HG03432 (cell line): ENCODE results near the gene MAP6D1.
"Not testable (repeated sequence)": the region's sequence is repeated elsewhere in the genome, so short reads cannot be mapped to it uniquely, and the experiment has no call there.

Experiments
- ATAC-seq: cut with Tn5 transposase; IDR thresholded peaks from one replicate; pipeline ENCODE4 v1.9.1; 2021; ENCODE audit warnings: mild to moderate bottlenecking, moderate library complexity; ENCODE audit not compliant: unreplicated experiment

MAP6D1 gene

DNA sequence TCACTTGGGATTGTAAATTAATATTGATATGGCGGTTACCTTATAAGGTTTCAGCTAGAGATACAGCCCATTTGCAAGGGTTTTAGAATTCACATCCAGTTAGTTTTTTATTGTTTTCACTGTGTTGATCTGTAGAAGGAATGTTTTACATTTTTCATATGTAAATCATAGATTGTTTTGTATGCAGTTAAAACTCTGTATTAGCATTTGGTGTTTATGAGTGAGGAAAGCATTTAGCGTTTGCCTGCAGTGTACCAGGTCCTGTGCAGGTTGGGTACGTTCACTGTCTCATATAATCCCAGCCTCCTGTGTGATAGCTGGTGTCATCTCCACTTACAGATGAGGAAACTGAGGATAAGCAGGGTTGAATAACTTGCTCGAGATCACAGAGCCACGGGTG is 23.8 kb downstream of the MAP6D1 start:
- ATAC-seq = no peak

DNA sequence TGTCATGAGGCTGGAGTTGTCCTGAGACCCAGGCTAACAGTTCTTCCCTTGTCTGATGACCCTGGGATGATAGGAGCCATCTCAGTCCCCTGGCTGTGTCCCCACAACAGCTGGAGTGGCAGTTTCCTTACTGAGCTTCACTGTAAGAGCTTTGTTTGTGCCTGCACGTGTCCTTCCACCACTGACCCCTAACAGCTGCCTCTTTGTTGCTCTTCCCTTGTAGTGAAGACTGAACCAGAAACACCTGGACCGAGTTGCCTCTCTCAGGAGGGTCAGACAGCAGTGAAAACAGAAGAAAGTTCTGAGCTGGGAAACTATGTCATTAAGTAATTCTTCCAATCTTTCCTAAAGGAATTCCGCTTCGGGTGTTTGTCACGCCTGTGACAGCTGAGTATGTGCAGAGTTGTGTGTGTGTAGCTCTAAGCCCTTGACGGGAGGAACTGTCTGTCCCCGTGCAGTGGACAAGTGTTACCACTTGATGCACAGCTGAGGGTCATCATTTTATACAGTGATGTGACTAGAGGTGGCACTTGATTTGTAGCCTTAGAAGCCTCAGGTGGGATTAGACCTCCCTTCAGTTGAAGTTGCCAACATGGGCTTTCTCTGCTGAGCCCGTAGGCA is 25.0 kb downstream of the MAP6D1 start:
- ATAC-seq = no peak

- no peak for ATAC-seq
These were observed 25.9 kb downstream of the MAP6D1 start for GRCh38 chr3:183799461-183799860.

- ATAC-seq = no peak
These were observed 27.4 kb downstream of the MAP6D1 start for GRCh38 chr3:183797996-183798395.

DNA sequence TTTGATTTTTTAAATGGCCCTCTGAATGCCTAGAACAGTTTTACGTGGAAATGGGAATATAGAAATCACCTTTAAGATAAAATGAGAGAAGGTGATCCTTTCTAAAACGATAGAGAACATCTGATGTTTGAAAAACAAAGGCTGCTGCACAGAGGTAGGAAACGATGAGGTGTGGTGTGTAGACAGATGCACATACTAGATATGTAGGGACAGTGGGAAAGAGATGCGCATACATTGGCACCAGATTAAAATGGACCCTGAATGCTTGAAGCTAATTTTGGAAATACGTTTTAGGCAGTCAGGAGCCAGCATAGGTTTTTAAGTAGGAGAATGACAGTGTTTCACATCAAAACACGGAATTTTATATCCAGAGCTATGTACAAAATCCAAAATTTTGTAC is 29.0 kb downstream of the MAP6D1 start:
- no peak for ATAC-seq

DNA sequence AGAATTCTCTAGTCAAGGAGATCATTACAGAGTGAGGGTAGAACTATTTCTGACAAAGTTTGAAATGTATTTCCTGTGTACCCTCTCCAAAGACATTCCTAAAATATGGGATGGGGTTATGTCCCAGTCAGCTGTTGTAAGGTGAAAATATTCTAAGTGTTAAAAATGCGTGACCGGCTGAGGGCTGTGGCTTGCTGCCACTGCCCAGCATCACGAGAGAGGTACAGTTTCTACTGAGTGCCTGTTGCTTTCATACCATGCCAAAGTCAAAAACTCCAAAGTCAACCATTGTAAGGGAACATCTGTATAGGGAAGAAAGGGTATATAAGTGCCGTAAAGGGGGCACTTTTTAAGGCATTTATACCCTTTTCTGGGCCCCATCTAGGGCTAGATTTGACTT is 30.9 kb downstream of the MAP6D1 start:
- no peak for ATAC-seq

- no peak for ATAC-seq
These were observed 32.4 kb downstream of the MAP6D1 start for GRCh38 chr3:183792976-183793375.

- no peak for ATAC-seq
These were observed 34.7 kb downstream of the MAP6D1 start for GRCh38 chr3:183790700-183791099.

DNA sequence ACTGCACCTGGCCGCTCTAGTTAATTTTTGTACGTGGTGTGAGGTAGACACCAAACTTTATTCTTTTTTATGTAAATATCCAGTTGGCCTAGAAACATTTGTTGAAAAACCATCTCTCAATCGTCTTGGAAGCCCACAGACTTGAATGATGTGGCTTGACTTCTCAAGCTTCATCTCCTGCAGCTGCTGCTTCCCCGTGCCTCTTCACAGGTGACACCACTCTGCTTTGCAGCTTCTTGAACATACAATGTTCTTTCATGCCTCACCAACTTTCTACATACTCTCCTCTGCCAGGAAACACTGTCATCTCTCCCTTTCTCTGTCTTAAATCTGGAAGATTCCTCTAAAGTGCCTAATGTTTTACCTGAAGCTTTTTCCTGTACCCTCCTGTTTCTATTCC is 35.6 kb downstream of the MAP6D1 start:
- no peak for ATAC-seq

GRCh38 chr3:183784503-183784902 is 40.9 kb downstream of the MAP6D1 start:
- not testable (repeated sequence) for ATAC-seq

- ATAC-seq = no peak
These were observed 42.7 kb downstream of the MAP6D1 start for GRCh38 chr3:183782576-183783276.

- no peak for ATAC-seq
These were observed 44.1 kb downstream of the MAP6D1 start for GRCh38 chr3:183781246-183781645.

GRCh38 chr3:183779896-183780465 is 45.4 kb downstream of the MAP6D1 start:
- ATAC-seq = no peak

DNA sequence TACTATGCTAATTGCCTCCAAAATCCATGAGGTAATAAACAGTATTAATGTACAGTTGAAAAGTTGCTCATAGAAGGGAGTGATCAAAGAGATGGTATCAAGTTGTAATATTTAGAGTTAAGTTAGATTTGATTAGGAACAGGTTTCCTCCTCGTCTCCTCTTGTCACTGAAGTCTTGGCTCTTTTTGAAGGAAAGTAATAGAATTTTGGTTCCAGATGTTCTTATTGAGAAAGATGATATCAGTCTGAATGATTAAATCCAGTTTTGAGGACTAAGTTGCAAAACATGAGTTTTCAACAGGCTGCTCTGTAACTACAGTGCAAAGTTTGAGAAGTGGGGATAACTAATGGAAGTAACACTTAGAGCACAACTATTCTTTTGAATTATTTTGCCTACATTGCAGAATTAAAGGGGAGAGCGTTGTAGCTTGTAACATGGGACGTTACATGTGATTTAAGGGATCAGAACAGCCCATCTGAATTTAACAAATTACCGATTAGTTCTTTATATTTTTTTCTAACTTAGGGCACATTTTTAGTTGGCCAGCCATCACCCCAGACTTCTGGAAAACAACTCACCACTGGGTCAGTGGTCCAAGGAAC is 48.3 kb downstream of the MAP6D1 start:
- no peak for ATAC-seq

DNA sequence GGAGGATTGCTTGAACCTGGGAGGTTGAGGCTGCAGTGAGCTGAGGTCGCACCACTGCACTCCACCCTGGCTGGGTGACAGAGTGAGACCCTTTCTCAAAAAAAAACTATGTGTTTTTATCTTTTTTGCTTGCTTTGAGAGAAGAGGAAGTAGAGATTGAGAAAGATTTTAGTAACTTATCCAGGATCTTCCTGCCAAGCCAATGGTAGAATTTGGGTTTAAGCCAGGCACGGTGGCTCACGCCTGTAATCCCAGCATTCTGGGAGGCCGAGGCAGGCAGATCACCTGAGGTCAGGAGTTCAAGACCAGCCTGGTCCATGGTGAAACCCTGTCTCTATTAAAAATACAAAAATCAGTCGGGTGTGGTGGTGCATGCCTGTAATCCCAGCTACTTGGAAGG is 48.9 kb downstream of the MAP6D1 start:
- not testable (repeated sequence) for ATAC-seq

DNA sequence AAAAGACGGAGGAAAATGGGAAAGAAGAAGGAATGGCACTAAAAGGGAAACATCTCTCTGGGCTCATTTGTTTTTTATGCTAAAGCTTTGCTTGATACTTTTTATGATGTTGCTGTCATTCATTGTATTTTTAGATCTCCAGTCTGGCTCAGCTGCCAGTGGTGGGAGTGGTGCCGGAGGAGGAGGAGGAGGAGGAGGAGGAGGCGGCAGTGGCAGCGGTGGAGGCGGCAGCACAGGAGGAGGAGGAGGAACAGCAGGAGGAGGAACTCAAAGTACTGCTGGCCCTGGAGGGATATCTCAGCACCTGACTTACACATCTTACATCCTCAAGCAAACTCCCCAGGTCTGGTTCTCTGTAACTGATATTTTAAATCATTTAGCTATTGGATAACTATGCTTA is 49.6 kb downstream of the MAP6D1 start:
- no peak for ATAC-seq

DNA sequence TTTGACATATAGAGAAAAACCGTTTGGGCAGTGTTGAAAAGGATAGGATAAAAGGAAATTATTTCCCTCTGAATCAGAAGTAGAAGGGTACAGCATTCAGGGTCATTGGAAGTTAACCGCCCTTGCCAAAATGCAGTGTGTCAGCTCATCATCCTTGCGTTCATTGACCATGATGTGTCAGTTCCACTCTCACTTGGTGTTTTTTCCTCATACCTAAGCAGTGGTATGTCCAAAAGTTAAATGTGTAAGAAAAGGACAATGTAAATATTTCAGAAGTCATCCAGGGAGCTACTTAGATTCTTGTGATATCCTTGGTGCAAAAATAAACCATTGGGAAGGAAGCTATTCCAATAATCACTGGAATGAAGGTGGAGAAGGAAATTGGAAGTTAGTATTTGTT is 50.7 kb downstream of the MAP6D1 start:
- no peak for ATAC-seq

DNA sequence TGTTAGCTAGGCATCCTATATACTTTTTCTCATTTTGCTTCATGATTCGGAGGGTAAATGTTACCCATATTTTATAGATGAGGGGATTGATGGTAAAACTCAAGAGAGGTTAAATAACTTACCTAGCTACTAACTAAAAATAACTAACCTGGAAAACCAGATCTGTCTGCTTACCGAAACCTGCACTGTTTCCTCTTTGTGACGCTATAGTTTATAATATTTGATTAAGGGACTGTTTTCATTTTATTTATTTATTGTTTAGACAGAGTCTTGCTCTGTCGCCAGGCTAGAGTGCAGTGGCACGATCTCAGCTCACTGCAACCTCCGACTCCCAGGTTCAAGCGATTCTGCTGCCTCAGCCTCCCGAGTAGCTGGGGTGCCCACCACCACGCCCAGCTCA is 55.9 kb downstream of the MAP6D1 start:
- no peak for ATAC-seq

GRCh38 chr3:183768114-183768513 is 57.3 kb downstream of the MAP6D1 start:
- no peak for ATAC-seq

DNA sequence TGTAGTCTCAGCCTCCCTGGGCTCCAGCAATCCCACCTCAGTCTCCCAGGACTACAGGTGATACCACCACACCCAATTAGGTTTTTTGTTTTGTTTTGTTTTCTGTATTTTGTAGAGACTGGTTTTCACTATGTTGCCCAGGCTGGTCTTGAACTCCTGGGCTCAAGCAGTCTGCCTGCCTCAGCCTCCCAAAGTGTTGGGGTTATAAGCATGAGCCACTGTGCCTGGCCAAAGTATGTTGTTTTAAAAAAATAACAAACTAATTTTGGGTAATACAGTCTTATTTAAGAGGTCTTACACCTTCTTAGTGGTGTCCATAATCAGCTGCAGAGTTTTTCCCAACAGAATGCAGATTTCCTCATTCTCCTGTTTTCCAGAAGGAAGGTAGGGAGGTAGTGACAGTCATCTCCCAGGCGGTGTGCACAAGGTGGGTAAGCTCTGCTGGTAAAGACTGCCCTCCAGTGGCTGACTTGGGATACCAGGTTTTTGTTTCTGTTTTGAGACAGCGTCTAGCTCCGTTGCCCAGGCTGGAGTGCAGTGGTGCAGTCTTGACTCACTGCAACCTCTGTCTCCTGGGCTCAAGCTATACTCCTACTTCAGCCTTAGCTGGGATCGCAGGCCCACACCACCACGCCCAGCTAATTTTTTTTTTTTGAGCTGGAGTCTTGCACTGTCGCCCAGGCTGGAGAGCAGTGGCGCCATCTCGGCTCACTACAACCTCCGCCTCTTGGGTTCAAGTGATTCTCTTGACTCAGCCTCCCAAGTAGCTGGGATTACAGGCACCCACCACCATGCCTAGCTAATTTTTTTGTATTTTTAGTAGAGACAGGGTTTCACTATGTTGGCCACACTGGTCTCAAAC is 58.4 kb downstream of the MAP6D1 start:
- ATAC-seq = peak; percentile 76

DNA sequence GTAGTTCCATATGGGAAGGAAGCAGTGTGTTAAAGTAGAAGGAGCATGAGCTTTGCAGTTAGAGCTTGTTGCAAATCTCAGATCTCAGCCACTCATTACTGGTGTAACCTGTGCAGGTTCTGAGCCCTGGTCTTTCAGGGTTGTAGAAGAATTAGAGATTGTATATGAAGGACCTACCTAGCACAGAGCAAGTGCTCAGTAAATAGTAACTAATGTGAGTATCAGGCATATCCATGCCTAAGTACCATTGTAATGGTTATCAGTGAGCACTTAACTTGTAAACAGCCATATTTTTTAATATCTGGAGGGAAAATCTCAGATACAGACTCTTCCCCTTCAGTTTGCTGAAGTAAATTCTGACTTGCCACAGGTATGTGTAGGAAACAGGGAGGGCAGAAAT is 59.3 kb downstream of the MAP6D1 start:
- ATAC-seq = no peak
